ENCODE measurements around the gene TMEM141.
A peak's percentile ranks its signal among the peaks of the same experiment; 100 is the strongest.

The TMEM141 gene

GRCh38 chr9:136789523-136789937 is 1.6 kb upstream of the TMEM141 start:
- no peak for TF ChIP-seq CTCF (conservative IDR thresholded peaks at IDR 0.05)
- peak overlapping the region; percentile 100 for H3K27ac ChIP-seq

- H3K27ac ChIP-seq, result peak overlapping the region; percentile 100
These were observed 552 bp downstream of the TMEM141 start for GRCh38 chr9:136791516-136792276.

GRCh38 chr9:136792321-136793085 is 1.4 kb downstream of the TMEM141 start:
- peak overlapping the region; percentile 100 for H3K27ac ChIP-seq
- no peak for TF ChIP-seq CTCF (conservative IDR thresholded peaks at IDR 0.05)

More at GRCh38 chr9:136791516-136792276, 552 bp downstream of the TMEM141 start:
- peak; percentile 96 for TF ChIP-seq CTCF (conservative IDR thresholded peaks at IDR 0.05)

- no peak for TF ChIP-seq CTCF (conservative IDR thresholded peaks at IDR 0.05)
- H3K27ac ChIP-seq, result peak overlapping the region; percentile 100
These were observed 2.2 kb downstream of the TMEM141 start for GRCh38 chr9:136793086-136793946.

- TF ChIP-seq CTCF (conservative IDR thresholded peaks at IDR 0.05), result no peak
- peak overlapping the region; percentile 100 for H3K27ac ChIP-seq
These were observed 3.3 kb downstream of the TMEM141 start for GRCh38 chr9:136794281-136794999.

GRCh38 chr9:136795000-136795348 is 3.8 kb downstream of the TMEM141 start:
- peak overlapping the region; percentile 100 for H3K27ac ChIP-seq
- no peak for TF ChIP-seq CTCF (conservative IDR thresholded peaks at IDR 0.05)

Measured in VCaP (cell line).